DLD1 (cell line): Measurements from ENCODE around the gene BAIAP3.

Experiments
- in situ Hi-C: cut with HindIII; loops from 2 replicates; pipeline ENCODE4 v1.10.0; 2017; ENCODE audit warnings: low sequenced_read_pairs

Gene BAIAP3

DNA sequence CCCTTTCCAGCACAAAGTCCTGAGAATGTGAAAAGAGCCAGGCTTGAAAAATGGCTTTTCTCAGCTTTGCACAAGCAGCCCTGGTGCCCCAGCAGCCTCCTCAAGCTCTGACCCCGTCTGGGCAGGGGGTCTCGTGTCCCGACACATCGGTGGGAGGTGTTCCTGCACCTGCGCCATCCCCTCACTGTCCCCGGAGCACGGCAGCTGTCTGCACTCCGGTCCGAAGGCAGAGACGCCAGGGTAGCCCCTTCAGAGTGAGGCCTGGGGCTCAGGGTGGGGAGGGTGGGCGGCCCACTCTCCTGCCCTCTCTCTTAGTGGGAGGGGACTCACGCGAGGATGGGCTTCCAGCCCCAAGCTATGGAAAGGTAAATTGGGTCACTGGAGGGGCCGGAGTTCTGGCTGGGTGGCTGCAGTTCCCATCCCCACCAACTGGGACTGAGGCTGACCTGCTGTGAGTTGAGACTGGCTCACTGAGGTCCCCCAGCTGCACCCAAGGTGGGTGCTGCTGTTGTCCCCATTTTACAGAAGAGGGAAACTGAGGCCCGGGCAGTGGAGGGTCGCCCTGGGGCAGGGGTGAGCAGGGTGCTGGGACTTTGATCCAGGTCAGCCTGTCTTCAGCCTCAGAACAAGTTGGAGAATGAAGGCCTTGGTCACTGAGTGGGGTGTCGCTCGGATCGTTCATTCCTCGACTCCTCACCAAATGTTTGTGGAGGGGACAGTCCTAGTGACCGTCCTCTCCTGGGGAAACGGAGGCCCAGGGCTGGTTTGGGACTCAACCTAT lies 2.3 kb upstream of the BAIAP3 start:
- in situ Hi-C loops = no loop called here

DNA sequence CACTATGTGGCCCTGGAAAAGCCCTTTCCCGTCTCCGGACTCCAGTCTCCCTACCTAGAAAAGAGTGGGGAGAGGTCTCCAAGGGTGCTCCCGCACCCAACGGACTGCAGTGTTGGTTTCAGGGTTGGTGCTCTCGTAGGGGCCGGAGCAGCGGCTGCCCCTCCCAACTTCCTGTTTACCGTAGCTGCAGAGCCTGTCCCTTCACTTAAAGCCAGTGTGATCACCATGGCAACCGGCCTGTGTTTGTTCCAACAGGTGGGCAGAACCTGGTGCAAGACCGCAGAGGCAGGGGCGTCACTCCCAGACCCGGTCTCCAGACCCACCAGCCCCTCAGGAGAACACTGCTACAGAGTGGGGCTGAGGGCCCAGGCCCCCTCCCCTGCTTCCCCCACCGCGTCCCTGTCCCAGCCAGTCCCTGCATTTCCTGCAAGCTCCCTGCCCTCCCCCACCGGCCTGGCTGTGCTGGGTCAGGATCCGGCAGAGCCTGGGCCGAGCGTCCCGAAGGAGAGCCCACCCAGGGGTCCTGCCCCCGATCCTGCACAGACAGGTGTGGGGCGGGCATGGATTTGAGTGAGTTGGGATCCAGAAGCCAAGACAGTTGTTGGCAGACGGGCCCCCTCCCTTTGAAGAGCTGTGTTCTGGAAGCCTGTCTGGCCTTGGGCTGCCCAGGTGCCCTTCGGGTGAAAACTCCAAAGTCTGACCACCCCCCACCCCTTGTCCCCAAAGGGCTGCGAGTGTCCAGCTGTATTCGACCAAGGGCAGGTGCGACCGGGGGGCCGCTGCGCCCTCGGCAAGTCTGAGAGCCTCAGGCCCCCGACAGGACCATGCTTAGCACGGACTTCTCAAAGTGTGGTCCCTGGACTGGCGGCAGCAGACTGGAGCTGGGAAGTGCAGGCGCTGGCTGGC lies 1.5 kb upstream of the BAIAP3 start:
- in situ Hi-C loops = no loop called here

DNA sequence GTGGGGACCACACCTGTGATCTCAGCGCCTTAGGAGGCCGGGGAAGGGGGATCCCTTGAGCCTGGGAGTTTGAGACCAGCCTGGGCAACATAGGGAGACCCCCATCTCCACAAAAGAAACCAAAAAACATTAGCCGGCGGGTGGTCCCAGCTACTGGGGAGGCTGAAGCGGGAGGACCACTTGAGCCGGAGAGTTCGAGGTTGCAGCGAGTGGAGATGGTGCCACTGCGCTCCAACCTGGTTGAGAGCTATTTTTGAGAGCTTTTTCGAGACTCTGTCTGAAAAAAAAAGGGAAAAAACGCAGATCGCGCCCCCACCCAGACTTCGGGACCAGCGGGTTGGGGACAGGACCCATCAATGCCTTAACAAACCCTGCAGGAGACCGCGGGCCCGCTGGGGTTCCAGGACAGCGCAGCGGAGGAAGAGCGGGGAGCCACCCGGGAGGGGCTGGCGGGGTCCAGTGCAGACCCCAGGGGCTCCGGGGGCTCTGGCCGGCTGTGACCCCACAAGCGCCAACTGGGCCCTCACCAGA lies 762 bp upstream of the BAIAP3 start:
- in situ Hi-C loops = no loop called here

GRCh38 chr16:1333854-1334700 lies 632 bp downstream of the BAIAP3 start:
- in situ Hi-C loops = no loop called here

- in situ Hi-C loops = no loop called here
Measured at GRCh38 chr16:1334739-1335138, 1.3 kb downstream of the BAIAP3 start.

DNA sequence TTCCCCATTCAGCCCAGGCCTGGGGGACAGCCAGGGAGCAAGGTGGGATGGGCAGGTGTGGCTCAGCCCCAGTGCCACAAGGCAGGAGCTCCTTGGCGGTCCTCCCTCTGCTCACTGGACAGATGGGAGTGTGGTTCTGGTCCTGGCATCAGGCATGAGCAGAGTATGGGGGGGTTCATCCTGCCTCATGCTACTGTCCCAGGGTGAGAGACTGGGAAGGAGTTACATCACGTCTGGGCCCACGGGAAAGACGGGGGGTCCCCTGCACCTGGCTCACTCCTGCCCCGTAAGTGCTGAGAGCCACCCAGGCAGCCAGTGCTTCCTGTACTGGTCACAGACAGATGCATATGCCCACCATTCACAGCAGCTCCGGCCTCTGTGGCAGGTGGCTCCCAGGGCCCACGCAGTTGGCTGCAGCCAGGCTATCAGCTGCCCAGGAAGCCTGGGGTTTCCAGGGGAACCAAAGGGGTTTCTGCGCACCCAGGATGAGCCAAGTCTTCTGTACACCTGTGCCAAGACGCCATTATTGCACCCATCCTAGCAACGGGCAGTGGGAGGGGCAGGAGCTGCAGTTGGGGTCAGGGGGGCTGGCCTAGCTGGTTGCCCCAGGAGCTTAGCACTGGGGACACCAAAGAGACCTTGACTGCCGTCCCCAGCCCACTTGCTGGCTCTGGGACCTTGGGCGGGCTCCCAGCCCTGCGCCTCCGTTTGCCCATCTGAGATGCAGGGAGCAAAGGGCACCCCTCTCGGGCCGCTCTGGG lies 1.9 kb downstream of the BAIAP3 start:
- in situ Hi-C loops = no loop called here

DNA sequence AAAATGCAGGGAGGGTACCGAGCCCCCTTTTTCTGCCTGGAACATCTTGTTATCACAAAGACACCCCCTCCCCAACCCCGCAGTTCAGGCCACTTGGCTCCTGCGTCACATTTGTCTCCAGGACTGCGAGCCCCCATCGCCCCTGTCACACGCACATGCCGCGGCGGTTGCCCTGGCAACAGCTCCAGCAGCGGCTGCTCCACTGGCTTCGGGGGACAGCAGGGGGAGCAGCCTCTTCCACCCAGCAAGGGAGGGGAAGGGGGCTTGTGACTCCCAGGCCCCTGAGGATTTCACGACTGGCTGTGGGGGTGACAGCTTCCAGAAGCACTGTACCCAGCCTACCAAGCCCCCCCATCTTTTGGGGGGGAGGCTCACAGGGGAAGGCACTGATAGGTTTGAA lies 2.6 kb downstream of the BAIAP3 start:
- in situ Hi-C loops = no loop called here

- in situ Hi-C loops = no loop called here
Measured at GRCh38 chr16:1336619-1337018, 3.2 kb downstream of the BAIAP3 start.

DNA sequence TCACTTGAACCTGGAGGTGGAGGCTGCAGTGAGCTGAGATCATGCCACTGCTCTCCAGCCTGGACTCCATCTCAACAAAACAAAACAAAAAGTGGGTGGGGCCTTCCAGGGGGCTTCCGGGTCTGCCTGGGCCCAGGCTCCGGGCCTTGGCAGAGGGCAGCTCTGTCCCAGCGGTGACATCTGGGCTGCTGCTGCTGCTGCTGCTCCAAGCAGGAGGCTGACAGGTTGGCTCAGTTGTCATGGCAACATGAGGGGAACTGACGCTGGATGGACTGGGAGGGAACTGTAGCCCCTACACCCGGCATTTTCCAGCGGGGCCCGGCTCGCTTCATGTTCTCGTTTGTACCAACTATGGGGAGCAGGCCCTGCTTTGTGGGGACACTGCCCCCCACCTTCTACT lies 4.0 kb downstream of the BAIAP3 start:
- in situ Hi-C loops = no loop called here

GRCh38 chr16:1338119-1338730 lies 4.8 kb downstream of the BAIAP3 start:
- in situ Hi-C loops = no loop called here

DNA sequence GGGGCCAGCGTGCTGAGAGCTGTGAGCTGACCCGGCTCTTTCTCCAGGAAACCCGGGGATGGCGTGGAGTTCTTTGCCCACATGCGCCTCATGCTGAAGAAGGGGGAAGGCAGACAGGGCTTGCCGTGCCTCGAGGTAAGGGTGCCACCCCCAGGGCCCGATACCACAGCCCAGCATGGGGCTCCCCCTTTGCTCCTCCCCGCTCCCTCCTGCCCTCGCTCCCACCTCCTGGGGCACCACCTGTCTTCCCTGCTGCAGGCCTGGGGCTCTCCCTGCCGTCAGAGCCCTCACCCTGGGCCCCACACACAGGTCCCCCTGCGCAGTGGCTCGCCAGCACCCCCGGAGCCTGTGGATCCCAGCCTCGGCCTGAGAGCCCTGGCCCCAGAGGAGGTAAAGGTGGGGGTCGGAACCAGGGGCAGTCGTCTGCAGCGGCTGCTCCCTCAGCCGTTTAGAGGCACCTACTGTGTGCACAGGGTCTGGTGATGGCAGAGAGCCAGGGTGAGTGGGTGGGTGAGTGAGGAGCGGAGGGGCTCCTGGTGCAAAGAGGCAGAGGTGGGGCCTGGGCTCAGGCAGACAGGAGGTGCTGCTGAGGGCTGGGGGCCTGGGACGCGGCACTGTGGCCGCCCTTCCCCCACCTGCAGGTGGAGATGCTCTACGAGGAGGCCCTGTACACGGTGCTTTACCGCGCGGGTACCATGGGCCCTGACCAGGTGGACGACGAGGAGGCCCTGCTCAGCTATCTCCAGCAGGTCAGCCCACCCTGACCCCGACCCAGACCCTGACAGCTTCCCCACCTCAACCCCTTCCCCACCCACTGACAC lies 5.6 kb downstream of the BAIAP3 start:
- in situ Hi-C loops = no loop called here

GRCh38 chr16:1340730-1341494 lies 7.5 kb downstream of the BAIAP3 start:
- in situ Hi-C loops = no loop called here

GRCh38 chr16:1341495-1342420 lies 8.3 kb downstream of the BAIAP3 start:
- in situ Hi-C loops = no loop called here

GRCh38 chr16:1342526-1343427 lies 9.3 kb downstream of the BAIAP3 start:
- in situ Hi-C loops = no loop called here

- in situ Hi-C loops = no loop called here
Measured at GRCh38 chr16:1343428-1344242, 10.2 kb downstream of the BAIAP3 start.
